ENCODE data around the gene HIRA. TPM values are rescaled to one million over a fixed set of nuclear protein-coding genes. Genes with fewer than 3 reads are reported as not detected.

The HIRA gene
- total RNA-seq, 2 experiments from 2014 or later: 31.2 to 55.7 TPM

DNA sequence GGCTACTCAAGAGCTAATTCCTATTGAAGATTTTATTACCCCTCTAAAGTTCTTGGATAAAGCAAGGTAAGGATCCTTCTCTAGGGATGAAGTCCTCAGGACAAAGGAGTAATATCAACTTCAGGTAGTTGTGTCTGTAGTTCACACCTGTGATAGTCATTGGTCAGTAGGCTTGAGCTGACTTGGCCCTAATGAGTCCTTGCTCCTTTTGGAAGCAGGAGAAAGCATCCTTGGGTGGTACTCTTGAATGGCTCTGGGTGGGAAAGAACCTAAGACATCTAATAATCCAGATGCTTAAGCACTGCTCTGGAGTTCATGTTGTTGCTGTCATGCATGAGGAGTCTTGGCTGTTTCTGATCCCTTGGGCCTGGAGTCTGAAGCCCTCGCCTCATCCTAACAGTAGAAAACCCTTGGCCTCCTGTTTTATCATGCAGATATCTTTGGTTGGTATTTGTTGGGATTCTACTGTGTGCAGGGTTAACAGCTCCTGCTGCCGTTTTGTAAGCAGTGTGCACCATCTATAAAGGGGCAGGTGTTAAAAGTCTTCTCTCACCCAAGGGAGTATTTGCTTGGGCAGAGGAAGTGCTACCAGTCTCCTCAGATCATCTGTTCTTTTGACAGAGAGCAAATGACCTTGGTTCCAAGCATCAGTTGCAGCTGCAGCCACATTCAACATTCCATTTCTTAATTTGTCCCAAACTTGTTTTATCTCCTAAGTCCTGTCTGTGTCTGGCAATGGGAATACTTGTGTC lies 3.5 kb upstream of the HIRA start:
- Histone ChIP-seq H3K36me3 (ENCODE audit: insufficient read depth, low read length) (peaks cover 52% of the 10 kb centered on the region; the same call in 1 of the 2 replicates), H3K4me2 (ENCODE audit: low read length) (peak overlapping the region; percentile 17; the same call in 1 of the 2 replicates), H4K20me1 (ENCODE audit: insufficient read depth, low read length) (peaks cover 12% of the 10 kb centered on the region), H3K9me3 (ENCODE audit: low read length) (no peaks in the 10 kb centered on the region), H3K27ac (ENCODE audit: low read depth, low read length, poor library complexity, severe bottlenecking) (peak overlapping the region; percentile 48), H3K4me1 (ENCODE audit: insufficient read depth, low read length, poor library complexity, severe bottlenecking) (peaks cover 28% of the 10 kb centered on the region), H3K9me2 (ENCODE audit: insufficient read depth, low read length) (no peaks in the 10 kb centered on the region), H3K79me2 (ENCODE audit: insufficient read depth, low read depth, low read length) (peaks cover 23% of the 10 kb centered on the region), H3K4me3 (ENCODE audit: low read depth, low read length, poor library complexity, severe bottlenecking) (no peak overlapping the region), H2AFZ (ENCODE audit: low read length) (no peak overlapping the region)
- peak; percentile 44 for DNase-seq (ENCODE audit: low spot score)
- intact Hi-C loops (cut with micrococcal nuclease; ENCODE audit: unreplicated experiment): loop anchor here (5.0 to 10.0 kb wide), 4 partner anchors 133 to 318 kb away; partner anchors contain the start of genes ESS2 and SLC25A1
- CTCF ChIA-PET (ENCODE audit: unreplicated experiment): no interaction called here
- POLR2A ChIA-PET: interaction anchor here (1.0 to 1.5 kb wide), 2 partner anchors 10 to 17 kb away, joined by 3 to 4 read pairs; no protein-coding TSS in a partner anchor
- TF ChIP-seq, protein P1, sequence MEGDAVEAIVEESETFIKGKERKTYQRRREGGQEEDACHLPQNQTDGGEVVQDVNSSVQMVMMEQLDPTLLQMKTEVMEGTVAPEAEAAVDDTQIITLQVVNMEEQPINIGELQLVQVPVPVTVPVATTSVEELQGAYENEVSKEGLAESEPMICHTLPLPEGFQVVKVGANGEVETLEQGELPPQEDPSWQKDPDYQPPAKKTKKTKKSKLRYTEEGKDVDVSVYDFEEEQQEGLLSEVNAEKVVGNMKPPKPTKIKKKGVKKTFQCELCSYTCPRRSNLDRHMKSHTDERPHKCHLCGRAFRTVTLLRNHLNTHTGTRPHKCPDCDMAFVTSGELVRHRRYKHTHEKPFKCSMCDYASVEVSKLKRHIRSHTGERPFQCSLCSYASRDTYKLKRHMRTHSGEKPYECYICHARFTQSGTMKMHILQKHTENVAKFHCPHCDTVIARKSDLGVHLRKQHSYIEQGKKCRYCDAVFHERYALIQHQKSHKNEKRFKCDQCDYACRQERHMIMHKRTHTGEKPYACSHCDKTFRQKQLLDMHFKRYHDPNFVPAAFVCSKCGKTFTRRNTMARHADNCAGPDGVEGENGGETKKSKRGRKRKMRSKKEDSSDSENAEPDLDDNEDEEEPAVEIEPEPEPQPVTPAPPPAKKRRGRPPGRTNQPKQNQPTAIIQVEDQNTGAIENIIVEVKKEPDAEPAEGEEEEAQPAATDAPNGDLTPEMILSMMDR (conservative IDR thresholded peaks at IDR 0.05; ENCODE audit: low read length): no peak
- TF ChIP-seq EZH2phosphoT487 (IDR thresholded peaks at IDR 0.05; ENCODE audit: borderline replicate concordance, low read depth, low read length): no peak
- no TSS peak for BruUV-seq (replicated peaks)

DNA sequence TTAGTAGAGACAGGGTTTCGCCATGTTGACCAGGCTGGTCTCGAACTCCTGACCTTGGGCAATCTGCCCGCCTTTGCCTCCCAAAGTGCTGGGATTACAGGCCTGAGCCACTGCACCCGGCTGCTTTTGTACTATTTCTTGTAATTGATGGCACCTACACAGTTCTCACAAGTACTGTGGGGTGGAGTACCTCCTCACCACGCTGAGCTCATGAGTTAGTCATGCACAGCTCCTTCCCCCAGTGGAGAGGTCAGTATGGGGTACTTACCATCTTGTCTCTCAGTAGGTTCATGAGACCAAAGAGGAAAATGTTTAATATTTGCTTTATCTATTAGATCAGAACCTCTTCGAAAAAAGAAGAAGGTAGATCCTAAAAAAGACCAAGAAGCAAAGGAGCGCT lies 2.9 kb upstream of the HIRA start:
- Histone ChIP-seq H3K9me3 (ENCODE audit: low read length) (no peaks in the 10 kb centered on the region), H3K36me3 (ENCODE audit: insufficient read depth, low read length) (peaks cover 55% of the 10 kb centered on the region; the same call in 1 of the 2 replicates), H3K4me3 (ENCODE audit: low read depth, low read length, poor library complexity, severe bottlenecking) (no peak overlapping the region), H3K27ac (ENCODE audit: low read depth, low read length, poor library complexity, severe bottlenecking) (peak overlapping the region; percentile 48), H3K79me2 (ENCODE audit: insufficient read depth, low read depth, low read length) (peaks cover 25% of the 10 kb centered on the region), H4K20me1 (ENCODE audit: insufficient read depth, low read length) (peaks cover 18% of the 10 kb centered on the region), H3K4me2 (ENCODE audit: low read length) (peak overlapping the region; percentile 17; the same call in 1 of the 2 replicates), H3K9me2 (ENCODE audit: insufficient read depth, low read length) (no peaks in the 10 kb centered on the region), H3K4me1 (ENCODE audit: insufficient read depth, low read length, poor library complexity, severe bottlenecking) (peaks cover 34% of the 10 kb centered on the region), H2AFZ (ENCODE audit: low read length) (no peak overlapping the region)
- ChIA-PET CTCF (ENCODE audit: unreplicated experiment) (no interaction called here), POLR2A (interaction anchor here (0.6 to 1.5 kb wide), 3 partner anchors 11 to 22 kb away, joined by 3 to 4 read pairs (median 3); no protein-coding TSS in a partner anchor)
- TF ChIP-seq, protein P1 (conservative IDR thresholded peaks at IDR 0.05; ENCODE audit: low read length): no peak
- TF ChIP-seq EZH2phosphoT487 (IDR thresholded peaks at IDR 0.05; ENCODE audit: borderline replicate concordance, low read depth, low read length): no peak
- intact Hi-C loops (cut with micrococcal nuclease; ENCODE audit: unreplicated experiment): loop anchor here (5.0 to 10.0 kb wide), 4 partner anchors 132 to 317 kb away; partner anchors contain the start of genes ESS2 and SLC25A1
- no TSS peak for BruUV-seq (replicated peaks)
- peak; percentile 27 for DNase-seq (ENCODE audit: low spot score)

Data from OCI-LY7 (cell line).